Testis (tissue), 3 donors: Measurements from ENCODE around the gene FBXL17. TPM values are rescaled to one million over a fixed set of nuclear protein-coding genes. Genes with fewer than 3 reads are reported as not detected.

Source experiments
- DNase-seq: peaks from one replicate; pipeline ENCODE4 v3.0.0-alpha.2; 2019
- H3K27ac ChIP-seq, 2 donors: fragments of 200-600 bp; sonication (generic); one replicate each; pipeline ENCODE4 v1.5.1; 2019
- H3K27me3 ChIP-seq: fragments of 200-600 bp; sonication (generic); one replicate; pipeline ENCODE4 v1.5.1; 2019
- H3K36me3 ChIP-seq: fragments of 200-600 bp; sonication (generic); one replicate; pipeline ENCODE4 v1.5.1; 2017; ENCODE audit warnings: low read depth; ENCODE audit errors: missing control alignments
- H3K4me1 ChIP-seq: fragments of 200-600 bp; sonication (generic); one replicate; pipeline ENCODE4 v1.5.1; 2019
- H3K4me3 ChIP-seq, 2 donors: fragments of 200-600 bp; sonication (generic); one replicate each; pipeline ENCODE4 v1.5.1; 2017 to 2019
- H3K9me3 ChIP-seq: fragments of 200-600 bp; sonication (generic); one replicate; pipeline ENCODE4 v1.5.1; 2017
- CTCF ChIP-seq, 3 experiments: fragments of 450-650 bp in 2 of 3; fragments of 200-600 bp in 1 of 3; sonication (generic) in 1 of 3; IDR thresholded peaks; one replicate each; pipeline ENCODE4 v1.5.1; 2016 to 2019; ENCODE audit warnings: antibody characterized with exemption in 3 of 3, mild to moderate bottlenecking in 2 of 3, moderate library complexity in 1 of 3
- POLR2A ChIP-seq: fragments of 450-650 bp; IDR thresholded peaks from one replicate; pipeline ENCODE4 v1.6.1; 2017; ENCODE audit warnings: antibody characterized with exemption, mild to moderate bottlenecking, moderate library complexity
- WGBS, 2 donors: methylation state at CpG; one replicate each; pipeline ENCODE4 v1.1.5; 2018; 5-methylcytosine and 5-hydroxymethylcytosine counted together
- intact Hi-C: fragments of 100-400 bp; cut with DNase I; formaldehyde crosslinking; loops from one replicate; pipeline ENCODE4 v1.15.1; 2023; ENCODE audit warnings: low total_unique reads
- polyA plus RNA-seq: library from polyadenylated mRNA; stranded (reverse); fragments of 350-450 nt; fragmentation: Illumina TruSeq; extraction: RNeasy Lipid Tissue Mini Kit (QIAGEN cat#74804); gene quantifications from one replicate; pipeline ENCODE4 v1.2.3, GENCODE V29; 2014; ENCODE audit warnings: low read depth, low replicate concordance; ENCODE audit not compliant: insufficient read depth
- total RNA-seq, 2 donors: library from RNA; depleted of rRNA; stranded (reverse); fragments of >200 nt; gene quantifications; one replicate each; pipeline ENCODE4 v1.2.3, GENCODE V29; 2016

The FBXL17 gene
- total and polyA plus RNA-seq, 3 donors from 2014 or later, result 20.7 to 25.1 (median 22.6) TPM

- no peaks in the 10 kb centered on the region for H3K9me3 ChIP-seq
- no peak for DNase-seq
- 89 to 91% methylated on average over 3 of the region's 3 CpGs for WGBS, 2 donors
- no peaks in the 10 kb centered on the region for H3K27me3 ChIP-seq
- H3K36me3 ChIP-seq, result no peaks in the 10 kb centered on the region
- no peaks in the 10 kb centered on the region for H3K4me1 ChIP-seq
- H3K27ac ChIP-seq, result no peak overlapping the region
- intact Hi-C loops, result no loop called here
- no peak overlapping the region for H3K4me3 ChIP-seq
- TF ChIP-seq CTCF (IDR thresholded peaks at IDR 0.05) (no peak), POLR2A (no peak)
Observed at GRCh38 chr5:108353087-108353486, 28.8 kb downstream of the FBXL17 start.

- no peaks in the 10 kb centered on the region for H3K27me3 ChIP-seq
- H3K36me3 ChIP-seq, result no peaks in the 10 kb centered on the region
- H3K4me1 ChIP-seq, result no peaks in the 10 kb centered on the region
- TF ChIP-seq POLR2A, result no peak
- TF ChIP-seq CTCF (IDR thresholded peaks at IDR 0.05), result no peak
- intact Hi-C loops, result no loop called here
- WGBS, 2 donors, result 83 to 88% methylated on average over 2 of the region's 2 CpGs
- H3K4me3 ChIP-seq, result no peak overlapping the region
- no peak for DNase-seq
- no peak overlapping the region for H3K27ac ChIP-seq
- H3K9me3 ChIP-seq, result no peaks in the 10 kb centered on the region
Observed at GRCh38 chr5:108345541-108346171, 36.2 kb downstream of the FBXL17 start.

GRCh38 chr5:108344103-108344822 lies 37.6 kb downstream of the FBXL17 start:
- no peak overlapping the region for H3K4me3 ChIP-seq
- H3K27me3 ChIP-seq, result no peaks in the 10 kb centered on the region
- DNase-seq, result no peak
- intact Hi-C loops, result no loop called here
- H3K9me3 ChIP-seq, result no peaks in the 10 kb centered on the region
- 86 to 90% methylated on average over 5 of the region's 5 CpGs for WGBS, 2 donors
- no peak overlapping the region for H3K27ac ChIP-seq
- no peaks in the 10 kb centered on the region for H3K4me1 ChIP-seq
- no peaks in the 10 kb centered on the region for H3K36me3 ChIP-seq
- no peak for TF ChIP-seq CTCF (IDR thresholded peaks at IDR 0.05)
- no peak for TF ChIP-seq POLR2A

- intact Hi-C loops, result no loop called here
Observed at GRCh38 chr5:108341866-108342265, 40.0 kb downstream of the FBXL17 start.

More at GRCh38 chr5:108341866-108342265, 40.0 kb downstream of the FBXL17 start:
- Histone ChIP-seq H3K36me3 (no peaks in the 10 kb centered on the region), H3K27ac (no peak overlapping the region), H3K4me3 (no peak overlapping the region), H3K9me3 (no peaks in the 10 kb centered on the region), H3K27me3 (no peaks in the 10 kb centered on the region), H3K4me1 (no peaks in the 10 kb centered on the region)
- DNase-seq, result no peak
- 95 to 97% methylated on average over 1 of the region's 1 CpG for WGBS, 2 donors
- TF ChIP-seq CTCF (IDR thresholded peaks at IDR 0.05) (no peak), POLR2A (no peak)
